ENCODE data around the gene SCN11A.

Gene SCN11A

DNA sequence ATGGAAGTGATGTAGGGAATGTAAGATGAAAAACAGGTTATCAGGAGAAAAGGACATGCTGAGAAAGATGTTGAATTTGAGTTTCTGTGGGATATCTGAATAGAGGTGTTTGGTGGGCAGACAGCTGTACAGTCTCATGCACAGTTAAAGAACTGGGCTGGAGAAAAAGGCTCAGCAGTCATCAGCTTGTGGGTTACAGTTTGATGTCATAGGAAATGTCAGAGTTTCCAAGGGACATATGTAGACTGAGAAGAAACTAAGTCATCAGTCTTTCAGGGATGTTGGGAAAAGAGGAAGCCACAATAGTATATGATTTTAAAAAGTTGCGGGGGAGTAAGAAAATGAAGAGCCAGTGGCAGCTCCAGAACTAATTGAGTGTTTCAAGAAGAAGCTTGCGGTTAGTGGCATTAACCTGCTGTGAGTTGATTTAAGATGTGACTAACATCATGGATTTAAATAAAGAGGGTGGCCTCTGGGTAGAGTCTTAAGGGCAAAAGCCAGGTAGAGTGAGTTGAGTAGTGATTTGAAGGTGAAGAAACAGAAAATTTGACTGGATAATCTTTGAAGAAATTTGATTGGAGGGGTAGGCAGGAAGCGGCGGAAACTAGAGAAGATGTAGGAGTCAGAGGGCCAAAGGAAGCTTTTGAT is 31.0 kb upstream of the SCN11A start:
- no peak overlapping the region for H3K27ac ChIP-seq (replicated peaks)
- no peaks in the 10 kb centered on the region for H3K27me3 ChIP-seq (ENCODE audit: insufficient read depth, poor library complexity, severe bottlenecking)
- H3K4me3 ChIP-seq (replicated peaks; ENCODE audit: insufficient read depth, low read length), result no peak overlapping the region
- TF ChIP-seq, protein P1, sequence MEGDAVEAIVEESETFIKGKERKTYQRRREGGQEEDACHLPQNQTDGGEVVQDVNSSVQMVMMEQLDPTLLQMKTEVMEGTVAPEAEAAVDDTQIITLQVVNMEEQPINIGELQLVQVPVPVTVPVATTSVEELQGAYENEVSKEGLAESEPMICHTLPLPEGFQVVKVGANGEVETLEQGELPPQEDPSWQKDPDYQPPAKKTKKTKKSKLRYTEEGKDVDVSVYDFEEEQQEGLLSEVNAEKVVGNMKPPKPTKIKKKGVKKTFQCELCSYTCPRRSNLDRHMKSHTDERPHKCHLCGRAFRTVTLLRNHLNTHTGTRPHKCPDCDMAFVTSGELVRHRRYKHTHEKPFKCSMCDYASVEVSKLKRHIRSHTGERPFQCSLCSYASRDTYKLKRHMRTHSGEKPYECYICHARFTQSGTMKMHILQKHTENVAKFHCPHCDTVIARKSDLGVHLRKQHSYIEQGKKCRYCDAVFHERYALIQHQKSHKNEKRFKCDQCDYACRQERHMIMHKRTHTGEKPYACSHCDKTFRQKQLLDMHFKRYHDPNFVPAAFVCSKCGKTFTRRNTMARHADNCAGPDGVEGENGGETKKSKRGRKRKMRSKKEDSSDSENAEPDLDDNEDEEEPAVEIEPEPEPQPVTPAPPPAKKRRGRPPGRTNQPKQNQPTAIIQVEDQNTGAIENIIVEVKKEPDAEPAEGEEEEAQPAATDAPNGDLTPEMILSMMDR (IDR thresholded peaks at IDR 0.05; ENCODE audit: insufficient read depth, low read length), result no peak
- TF ChIP-seq SPI1 (IDR thresholded peaks at IDR 0.05; ENCODE audit: borderline replicate concordance, low read depth) (no peak; the same call in 1 of the 2 replicates), POLR2AphosphoS5 (IDR thresholded peaks at IDR 0.05; ENCODE audit: low read depth) (no peak), GABPA (IDR thresholded peaks at IDR 0.05; ENCODE audit: low read depth) (no peak)
- TF ChIP-seq, protein P2, sequence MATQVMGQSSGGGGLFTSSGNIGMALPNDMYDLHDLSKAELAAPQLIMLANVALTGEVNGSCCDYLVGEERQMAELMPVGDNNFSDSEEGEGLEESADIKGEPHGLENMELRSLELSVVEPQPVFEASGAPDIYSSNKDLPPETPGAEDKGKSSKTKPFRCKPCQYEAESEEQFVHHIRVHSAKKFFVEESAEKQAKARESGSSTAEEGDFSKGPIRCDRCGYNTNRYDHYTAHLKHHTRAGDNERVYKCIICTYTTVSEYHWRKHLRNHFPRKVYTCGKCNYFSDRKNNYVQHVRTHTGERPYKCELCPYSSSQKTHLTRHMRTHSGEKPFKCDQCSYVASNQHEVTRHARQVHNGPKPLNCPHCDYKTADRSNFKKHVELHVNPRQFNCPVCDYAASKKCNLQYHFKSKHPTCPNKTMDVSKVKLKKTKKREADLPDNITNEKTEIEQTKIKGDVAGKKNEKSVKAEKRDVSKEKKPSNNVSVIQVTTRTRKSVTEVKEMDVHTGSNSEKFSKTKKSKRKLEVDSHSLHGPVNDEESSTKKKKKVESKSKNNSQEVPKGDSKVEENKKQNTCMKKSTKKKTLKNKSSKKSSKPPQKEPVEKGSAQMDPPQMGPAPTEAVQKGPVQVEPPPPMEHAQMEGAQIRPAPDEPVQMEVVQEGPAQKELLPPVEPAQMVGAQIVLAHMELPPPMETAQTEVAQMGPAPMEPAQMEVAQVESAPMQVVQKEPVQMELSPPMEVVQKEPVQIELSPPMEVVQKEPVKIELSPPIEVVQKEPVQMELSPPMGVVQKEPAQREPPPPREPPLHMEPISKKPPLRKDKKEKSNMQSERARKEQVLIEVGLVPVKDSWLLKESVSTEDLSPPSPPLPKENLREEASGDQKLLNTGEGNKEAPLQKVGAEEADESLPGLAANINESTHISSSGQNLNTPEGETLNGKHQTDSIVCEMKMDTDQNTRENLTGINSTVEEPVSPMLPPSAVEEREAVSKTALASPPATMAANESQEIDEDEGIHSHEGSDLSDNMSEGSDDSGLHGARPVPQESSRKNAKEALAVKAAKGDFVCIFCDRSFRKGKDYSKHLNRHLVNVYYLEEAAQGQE (IDR thresholded peaks at IDR 0.05; ENCODE audit: insufficient replicate concordance, low read depth), result no peak
- DNase-seq (ENCODE audit: low read depth in 1 of 2, low spot score in 1 of 2), result no peak

DNA sequence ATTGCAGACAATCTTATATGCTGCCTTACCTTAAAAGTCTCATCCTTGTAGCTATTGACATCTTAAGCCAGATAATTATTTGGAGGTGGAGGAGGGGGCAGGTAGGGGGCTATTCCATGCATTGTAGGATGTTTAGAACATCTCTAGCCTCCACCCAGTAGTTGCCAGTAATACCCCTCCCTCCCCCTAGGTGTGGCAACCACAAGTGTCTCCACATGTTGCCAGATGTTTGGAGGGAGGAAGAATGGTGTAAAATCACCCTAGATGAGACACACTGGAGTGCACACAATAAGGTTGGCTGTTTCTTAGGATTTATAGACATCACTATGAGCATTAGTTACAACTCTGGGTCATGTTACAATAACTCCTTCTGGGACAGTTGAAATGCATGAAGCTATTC is 28.3 kb upstream of the SCN11A start:
- Histone ChIP-seq H3K27ac (replicated peaks) (no peak overlapping the region), H3K4me3 (replicated peaks; ENCODE audit: insufficient read depth, low read length) (no peak overlapping the region), H3K27me3 (ENCODE audit: insufficient read depth, poor library complexity, severe bottlenecking) (no peaks in the 10 kb centered on the region)
- no peak for TF ChIP-seq SPI1 (IDR thresholded peaks at IDR 0.05; ENCODE audit: borderline replicate concordance, low read depth)
- TF ChIP-seq, protein P2 (IDR thresholded peaks at IDR 0.05; ENCODE audit: insufficient replicate concordance, low read depth), result no peak
- TF ChIP-seq, protein P1 (IDR thresholded peaks at IDR 0.05; ENCODE audit: insufficient read depth, low read length), result no peak
- TF ChIP-seq GABPA (IDR thresholded peaks at IDR 0.05; ENCODE audit: low read depth), result no peak
- no peak for TF ChIP-seq POLR2AphosphoS5 (IDR thresholded peaks at IDR 0.05; ENCODE audit: low read depth)
- no peak for DNase-seq (ENCODE audit: low read depth in 1 of 2, low spot score in 1 of 2)

DNA sequence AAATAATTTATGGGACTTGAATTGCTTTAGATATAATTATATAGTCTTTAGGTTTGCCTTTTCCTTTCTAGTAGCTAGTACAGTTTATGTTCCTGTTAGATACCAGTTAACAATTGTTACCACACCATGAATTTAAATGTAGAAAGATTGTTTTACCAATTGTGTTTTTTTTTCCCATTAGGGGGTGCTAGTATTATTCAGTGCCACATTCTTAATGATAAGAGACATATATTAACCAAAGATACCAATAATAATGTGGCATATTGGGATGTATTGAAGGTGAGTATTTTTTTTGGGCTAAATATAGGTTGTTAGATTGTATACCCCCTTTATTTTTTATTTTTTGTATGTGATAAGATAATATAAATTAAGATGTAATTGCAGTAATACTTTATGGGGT is 27.8 kb upstream of the SCN11A start:
- H3K27me3 ChIP-seq (ENCODE audit: insufficient read depth, poor library complexity, severe bottlenecking), result no peaks in the 10 kb centered on the region
- DNase-seq (ENCODE audit: low read depth in 1 of 2, low spot score in 1 of 2), result no peak
- no peak overlapping the region for H3K27ac ChIP-seq (replicated peaks)
- TF ChIP-seq, protein P1 (IDR thresholded peaks at IDR 0.05; ENCODE audit: insufficient read depth, low read length), result no peak
- TF ChIP-seq GABPA (IDR thresholded peaks at IDR 0.05; ENCODE audit: low read depth) (no peak), SPI1 (IDR thresholded peaks at IDR 0.05; ENCODE audit: borderline replicate concordance, low read depth) (no peak)
- no peak overlapping the region for H3K4me3 ChIP-seq (replicated peaks; ENCODE audit: insufficient read depth, low read length)

DNA sequence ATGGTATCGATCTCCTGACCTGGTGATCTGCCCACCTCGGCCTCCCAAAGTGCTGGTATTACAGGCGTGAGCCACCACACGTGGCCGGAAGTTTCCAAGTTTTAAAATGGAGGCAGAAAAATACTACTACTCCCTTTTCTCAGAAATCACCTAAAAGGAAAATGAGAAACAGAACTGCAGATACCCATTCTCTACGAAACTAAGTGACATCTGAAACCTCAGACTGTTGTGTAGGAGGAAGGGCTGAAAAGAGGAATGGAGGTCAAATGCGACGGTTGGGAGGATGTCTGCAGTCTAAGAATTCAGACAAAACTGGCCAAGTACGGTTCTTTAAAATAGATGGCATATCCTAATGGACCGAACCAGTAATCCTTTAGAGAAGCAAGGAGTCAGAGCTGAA is 24.2 kb upstream of the SCN11A start:
- DNase-seq (ENCODE audit: low read depth in 1 of 2, low spot score in 1 of 2), result no peak
- Histone ChIP-seq H3K27ac (replicated peaks) (no peak overlapping the region), H3K27me3 (ENCODE audit: insufficient read depth, poor library complexity, severe bottlenecking) (no peaks in the 10 kb centered on the region), H3K4me3 (replicated peaks; ENCODE audit: insufficient read depth, low read length) (no peak overlapping the region)
- TF ChIP-seq, protein P2 (IDR thresholded peaks at IDR 0.05; ENCODE audit: insufficient replicate concordance, low read depth), result no peak
- no peak for TF ChIP-seq POLR2AphosphoS5 (IDR thresholded peaks at IDR 0.05; ENCODE audit: low read depth)
- TF ChIP-seq SPI1 (IDR thresholded peaks at IDR 0.05; ENCODE audit: borderline replicate concordance, low read depth), result no peak
- TF ChIP-seq, protein P1 (IDR thresholded peaks at IDR 0.05; ENCODE audit: insufficient read depth, low read length), result no peak
- TF ChIP-seq GABPA (IDR thresholded peaks at IDR 0.05; ENCODE audit: low read depth), result no peak

All from HL-60 (cell line).